Vagina (tissue), 2 donors: ENCODE data around the gene SENP1.

Source experiments
- CTCF ChIP-seq, 3 experiments: fragments of 450-650 bp in 2 of 3; fragments of 200-600 bp in 1 of 3; sonication (generic) in 1 of 3; IDR thresholded peaks; one replicate each; pipeline ENCODE4 v1.5.1; 2017 to 2019; ENCODE audit warnings: antibody characterized with exemption in 3 of 3, mild to moderate bottlenecking in 2 of 3, moderate library complexity in 2 of 3
- POLR2A ChIP-seq, 2 donors: fragments of 450-650 bp; IDR thresholded peaks; one replicate each; pipeline ENCODE4 v1.6.1; 2017; ENCODE audit warnings: antibody characterized with exemption in 2 of 2, mild to moderate bottlenecking in 2 of 2, moderate library complexity in 2 of 2
- POLR2AphosphoS5 ChIP-seq, 2 donors: sonication (generic); formaldehyde crosslinking; IDR thresholded peaks; one replicate each; pipeline ENCODE4 v1.9.0; 2017; ENCODE audit warnings: antibody characterized with exemption in 2 of 2, mild to moderate bottlenecking in 2 of 2, low read depth in 1 of 2; ENCODE audit not compliant: insufficient read depth in 1 of 2

- TF ChIP-seq CTCF (IDR thresholded peaks at IDR 0.05) (no peak), POLR2AphosphoS5 (IDR thresholded peaks at IDR 0.05; ENCODE audit: insufficient read depth in 1 of 2, low read depth in 1 of 2) (no peak), POLR2A (IDR thresholded peaks at IDR 0.05) (no peak)
Measured at GRCh38 chr12:47993491-47993890, 112.4 kb downstream of the SENP1 start.
